Retinal pigment epithelial cell (primary cell): Measurements from ENCODE around the gene ZNF329.

ENCODE experiments used
- DNase-seq: peaks from one replicate; pipeline ENCODE4 v3.0.0-alpha.2; 2010; ENCODE audit warnings: low read depth
- H3K4me3 ChIP-seq: 2 replicates; pipeline ENCODE4 v1.5.1; 2011; ENCODE audit warnings: mild to moderate bottlenecking, low read length, control low read depth, moderate library complexity
- CTCF ChIP-seq: conservative IDR thresholded peaks from 2 replicates; pipeline ENCODE4 v1.5.1; 2011; ENCODE audit warnings: low read depth, low read length, control low read depth, inconsistent platforms

ZNF329 gene

GRCh38 chr19:58086825-58087710 is 63.5 kb downstream of the ZNF329 start:
- DNase-seq, result no peak
- no peak for TF ChIP-seq CTCF

GRCh38 chr19:58085348-58085875 is 65.2 kb downstream of the ZNF329 start:
- no peak for DNase-seq
- no peak overlapping the region for H3K4me3 ChIP-seq
- no peak for TF ChIP-seq CTCF

More at GRCh38 chr19:58086825-58087710, 63.5 kb downstream of the ZNF329 start:
- H3K4me3 ChIP-seq, result no peak overlapping the region

GRCh38 chr19:58084596-58085347 is 65.8 kb downstream of the ZNF329 start:
- no peak for DNase-seq
- H3K4me3 ChIP-seq, result no peak overlapping the region
- TF ChIP-seq CTCF, result no peak

- H3K4me3 ChIP-seq, result no peak overlapping the region
- DNase-seq, result no peak
- TF ChIP-seq CTCF, result no peak
These were observed 67.6 kb downstream of the ZNF329 start for GRCh38 chr19:58083021-58083420.

GRCh38 chr19:58079792-58080191 is 70.8 kb downstream of the ZNF329 start:
- no peak for DNase-seq
- H3K4me3 ChIP-seq, result no peak overlapping the region
- no peak for TF ChIP-seq CTCF
